Hepatocyte (in vitro differentiated cells): Measurements from ENCODE around the gene SLAIN2. TPM values are rescaled to one million over a fixed set of nuclear protein-coding genes. Genes with fewer than 3 reads are reported as not detected.

Source experiments
- DNase-seq: peaks from one replicate; pipeline ENCODE4 v3.0.0-alpha.2; 2016; ENCODE audit warnings: low spot score
- H2AFZ ChIP-seq: fragments of 200-600 bp; sonication (generic); 2 replicates; pipeline ENCODE4 v1.6.0; 2016; ENCODE audit warnings: antibody characterized with exemption, mild to moderate bottlenecking
- H3K27ac ChIP-seq: fragments of 200-600 bp; sonication (generic); 2 replicates; pipeline ENCODE4 v1.5.1; 2016; ENCODE audit warnings: mild to moderate bottlenecking
- H3K27me3 ChIP-seq: fragments of 200-600 bp; sonication (generic); 2 replicates; pipeline ENCODE4 v1.6.1; 2016
- H3K36me3 ChIP-seq: fragments of 200-600 bp; sonication (generic); replicated peaks from 2 replicates; pipeline ENCODE4 v1.5.1; 2016; ENCODE audit warnings: low read depth; ENCODE audit not compliant: insufficient read depth
- H3K4me1 ChIP-seq: fragments of 200-600 bp; sonication (generic); 2 replicates; pipeline ENCODE4 v1.5.1; 2016; ENCODE audit warnings: mild to moderate bottlenecking, moderate library complexity; ENCODE audit not compliant: insufficient read depth
- H3K4me2 ChIP-seq: fragments of 200-600 bp; sonication (generic); 2 replicates; pipeline ENCODE4 v1.6.0; 2016
- H3K4me3 ChIP-seq: fragments of 200-600 bp; sonication (generic); 2 replicates; pipeline ENCODE4 v1.5.1; 2016; ENCODE audit warnings: mild to moderate bottlenecking
- H3K79me2 ChIP-seq: fragments of 200-600 bp; sonication (generic); 2 replicates; pipeline ENCODE4 v1.6.0; 2017; ENCODE audit warnings: mild to moderate bottlenecking
- H3K9me2 ChIP-seq: fragments of 200-600 bp; sonication (generic); replicated peaks from 2 replicates; pipeline ENCODE4 v1.6.0; 2017; ENCODE audit warnings: mild to moderate bottlenecking; ENCODE audit not compliant: insufficient read depth
- H3K9me3 ChIP-seq: fragments of 200-600 bp; sonication (generic); 2 replicates; pipeline ENCODE4 v1.5.1; 2016; ENCODE audit warnings: low read depth, mild to moderate bottlenecking
- H4K20me1 ChIP-seq: fragments of 200-600 bp; sonication (generic); 2 replicates; pipeline ENCODE4 v1.6.0; 2016; ENCODE audit warnings: mild to moderate bottlenecking; ENCODE audit not compliant: insufficient read depth, poor library complexity, severe bottlenecking
- EZH2 ChIP-seq: fragments of 200-600 bp; sonication (generic); IDR thresholded peaks from 2 replicates; pipeline ENCODE4 v1.6.1; 2016; ENCODE audit warnings: antibody characterized with exemption, mild to moderate bottlenecking, borderline replicate concordance
- EZH2phosphoT487 ChIP-seq: fragments of 200-600 bp; sonication (generic); IDR thresholded peaks from one replicate; pipeline ENCODE4 v1.6.1; 2018; ENCODE audit warnings: antibody characterized with exemption, mild to moderate bottlenecking, low read depth, moderate library complexity; ENCODE audit not compliant: unreplicated experiment, severe bottlenecking
- WGBS: methylation state at CpG from one replicate; pipeline ENCODE4 v1.1.6; 2016; ENCODE audit warnings: low lambda C conversion rate; ENCODE audit errors: missing lambda C conversion rate; 5-methylcytosine and 5-hydroxymethylcytosine counted together
- polyA plus RNA-seq: library from polyadenylated mRNA; unstranded; fragments of >200 nt; fragmentation: Nextera tagmentation; extraction: Ambion mirVana; gene quantifications from 2 replicates; pipeline ENCODE4 v1.2.1, GENCODE V29; 2016
- total RNA-seq: library from RNA; depleted of rRNA; stranded (reverse); fragments of >200 nt; gene quantifications from 2 replicates; pipeline ENCODE4 v1.2.3, GENCODE V29; 2014
- TF ChIP-seq, protein P1 (sequence below): fragments of 200-600 bp; sonication (generic); IDR thresholded peaks from 2 replicates; pipeline ENCODE4 v1.5.1; 2016; ENCODE audit warnings: antibody characterized with exemption, mild to moderate bottlenecking; ENCODE audit not compliant: poor library complexity

SLAIN2 gene
- total and polyA plus RNA-seq, 2 experiments from 2014 or later, result 40.1 to 67.6 TPM

DNA sequence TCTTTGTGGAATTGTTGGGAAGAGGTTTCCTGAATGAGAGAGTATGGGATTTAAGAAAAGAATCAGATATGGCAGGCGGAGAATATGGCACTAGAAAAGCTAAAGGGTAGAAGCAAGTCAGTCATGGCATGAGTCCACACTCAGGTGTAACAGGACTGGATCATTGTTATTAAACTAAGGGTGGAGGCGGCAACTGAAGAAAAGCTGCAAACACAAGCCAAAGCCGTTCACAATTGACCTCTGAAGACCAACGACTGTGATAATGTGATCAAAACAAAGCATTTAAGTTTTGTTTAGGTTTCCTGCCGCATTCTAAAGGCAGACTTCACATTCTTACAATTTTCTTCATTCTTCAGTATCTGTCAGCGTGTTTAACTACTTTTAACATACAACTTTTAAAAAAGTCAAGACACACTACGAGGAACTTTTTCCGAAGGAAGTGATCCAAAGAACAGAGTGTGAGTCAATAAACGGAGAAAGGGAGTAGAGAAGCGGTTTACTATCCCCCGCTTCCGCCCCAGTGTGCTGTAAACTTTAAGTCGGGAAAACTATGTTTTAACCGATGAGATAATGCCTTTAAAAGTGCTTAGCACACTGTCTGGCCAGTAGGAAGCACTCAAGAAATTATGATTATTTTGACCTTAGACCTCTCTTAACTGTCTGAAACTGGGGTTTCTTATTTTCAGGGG, 909 bp upstream of the SLAIN2 start:
- Histone ChIP-seq H2AFZ (peak overlapping the region; percentile 42), H3K9me2 (no peaks in the 10 kb centered on the region), H4K20me1 (peaks cover 28% of the 10 kb centered on the region), H3K36me3 (no peaks in the 10 kb centered on the region), H3K4me2 (peak overlapping the region; percentile 74), H3K79me2 (peaks cover 40% of the 10 kb centered on the region), H3K27me3 (no peaks in the 10 kb centered on the region), H3K4me1 (peaks cover 41% of the 10 kb centered on the region), H3K9me3 (no peaks in the 10 kb centered on the region), H3K27ac (peak overlapping the region; percentile 96), H3K4me3 (peak overlapping the region; percentile 37)
- no peak for TF ChIP-seq EZH2
- no peak for TF ChIP-seq EZH2phosphoT487
- TF ChIP-seq, protein P1, sequence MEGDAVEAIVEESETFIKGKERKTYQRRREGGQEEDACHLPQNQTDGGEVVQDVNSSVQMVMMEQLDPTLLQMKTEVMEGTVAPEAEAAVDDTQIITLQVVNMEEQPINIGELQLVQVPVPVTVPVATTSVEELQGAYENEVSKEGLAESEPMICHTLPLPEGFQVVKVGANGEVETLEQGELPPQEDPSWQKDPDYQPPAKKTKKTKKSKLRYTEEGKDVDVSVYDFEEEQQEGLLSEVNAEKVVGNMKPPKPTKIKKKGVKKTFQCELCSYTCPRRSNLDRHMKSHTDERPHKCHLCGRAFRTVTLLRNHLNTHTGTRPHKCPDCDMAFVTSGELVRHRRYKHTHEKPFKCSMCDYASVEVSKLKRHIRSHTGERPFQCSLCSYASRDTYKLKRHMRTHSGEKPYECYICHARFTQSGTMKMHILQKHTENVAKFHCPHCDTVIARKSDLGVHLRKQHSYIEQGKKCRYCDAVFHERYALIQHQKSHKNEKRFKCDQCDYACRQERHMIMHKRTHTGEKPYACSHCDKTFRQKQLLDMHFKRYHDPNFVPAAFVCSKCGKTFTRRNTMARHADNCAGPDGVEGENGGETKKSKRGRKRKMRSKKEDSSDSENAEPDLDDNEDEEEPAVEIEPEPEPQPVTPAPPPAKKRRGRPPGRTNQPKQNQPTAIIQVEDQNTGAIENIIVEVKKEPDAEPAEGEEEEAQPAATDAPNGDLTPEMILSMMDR, result no peak
- DNase-seq, result peak; percentile 75
- 6% methylated on average over 14 of the region's 14 CpGs for WGBS

DNA sequence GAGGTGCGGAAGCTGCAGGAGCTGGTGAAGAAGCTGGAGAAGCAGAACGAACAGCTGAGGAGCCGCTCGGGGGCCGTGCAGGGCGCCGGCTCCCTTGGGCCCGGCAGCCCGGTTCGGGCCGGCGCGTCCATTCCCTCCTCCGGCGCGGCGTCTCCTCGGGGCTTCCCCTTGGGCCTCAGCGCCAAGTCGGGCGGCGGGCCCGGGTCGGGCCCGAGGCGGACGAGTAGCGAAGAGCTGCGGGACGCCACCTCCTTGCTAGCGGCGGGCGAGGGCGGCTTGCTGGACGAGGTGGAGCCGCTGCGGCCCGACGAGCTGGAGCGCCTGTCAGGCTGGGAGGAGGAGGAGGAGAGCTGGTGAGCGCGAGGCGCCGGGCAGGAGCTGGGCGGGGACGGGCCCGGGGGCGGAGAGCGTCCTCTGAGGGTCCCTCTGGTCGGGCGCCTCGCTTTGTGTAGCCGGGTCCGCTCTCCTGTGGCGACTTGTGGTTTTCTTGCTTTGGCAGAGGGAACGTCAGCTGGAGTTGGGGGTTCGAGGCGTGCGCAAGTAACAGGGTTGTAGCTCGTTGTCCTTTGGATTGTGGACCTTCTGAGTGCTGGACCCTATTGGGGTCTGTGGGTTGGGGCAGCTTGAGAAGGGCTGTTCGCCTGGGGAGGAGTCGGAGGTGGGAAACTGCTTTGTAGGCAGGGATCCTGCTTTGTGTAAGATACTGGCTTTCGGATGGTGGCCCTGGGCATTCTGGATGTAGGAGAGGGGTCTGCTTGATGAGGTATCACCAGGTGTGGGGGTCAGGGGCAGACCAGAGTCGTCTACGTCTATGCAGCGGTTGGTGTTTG, 662 bp downstream of the SLAIN2 start:
- 2% methylated on average over 63 of the region's 66 CpGs for WGBS
- no peaks in the 10 kb centered on the region for H3K9me3 ChIP-seq
- H3K27me3 ChIP-seq, result no peaks in the 10 kb centered on the region
- H3K4me1 ChIP-seq, result peaks cover 41% of the 10 kb centered on the region
- peak; percentile 82 for DNase-seq
- H3K27ac ChIP-seq, result peak overlapping the region; percentile 100
- H3K36me3 ChIP-seq, result no peaks in the 10 kb centered on the region
- H4K20me1 ChIP-seq, result peaks cover 44% of the 10 kb centered on the region
- peak overlapping the region; percentile 71 for H2AFZ ChIP-seq
- H3K9me2 ChIP-seq, result no peaks in the 10 kb centered on the region
- H3K4me2 ChIP-seq, result peak overlapping the region; percentile 76
- peaks cover 56% of the 10 kb centered on the region for H3K79me2 ChIP-seq
- no peak for TF ChIP-seq EZH2
- no peak for TF ChIP-seq EZH2phosphoT487
- TF ChIP-seq, protein P1, result peak; percentile 6
- H3K4me3 ChIP-seq, result peak overlapping the region; percentile 88

DNA sequence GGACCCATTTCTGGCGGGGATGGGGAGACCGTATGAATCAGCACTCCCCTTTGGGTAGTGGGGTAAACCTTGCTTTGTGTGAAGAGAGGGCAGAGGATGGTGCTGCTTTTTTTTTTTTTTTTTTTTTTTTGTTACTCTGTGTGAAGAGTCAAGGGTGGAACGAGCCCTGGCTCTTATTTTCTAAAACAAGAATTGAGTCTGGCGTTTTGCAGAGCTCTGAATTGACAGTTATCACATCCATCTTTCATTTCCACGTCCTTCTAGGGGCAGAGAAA, 1.2 kb downstream of the SLAIN2 start:
- Histone ChIP-seq H3K4me3 (peak overlapping the region; percentile 88), H3K4me1 (peaks cover 41% of the 10 kb centered on the region), H3K27ac (peak overlapping the region; percentile 100), H3K9me3 (no peaks in the 10 kb centered on the region), H2AFZ (peak overlapping the region; percentile 71), H3K79me2 (peaks cover 61% of the 10 kb centered on the region), H3K4me2 (peak overlapping the region; percentile 76), H3K27me3 (no peaks in the 10 kb centered on the region), H4K20me1 (peaks cover 49% of the 10 kb centered on the region), H3K36me3 (no peaks in the 10 kb centered on the region), H3K9me2 (no peaks in the 10 kb centered on the region)
- TF ChIP-seq, protein P1, result no peak
- no peak for TF ChIP-seq EZH2phosphoT487
- no peak for TF ChIP-seq EZH2
- WGBS, result 2% methylated on average over 5 of the region's 5 CpGs
- no peak for DNase-seq
